GM10248 (cell line): ENCODE data around the gene PAM.

ENCODE experiments used
- CTCF ChIA-PET: fragments of 300-600 bp; sonication (Branson Sonifier 250); formaldehyde crosslinking; extraction: SDS; loops from one replicate; lab custom pipeline; 2021; ENCODE audit warnings: antibody characterized with exemption; lab: Yijun Ruan, JAX
- POLR2A ChIA-PET: fragments of 350-650 bp; sonication (Branson Sonifier 250); formaldehyde crosslinking; extraction: SDS; loops from one replicate; lab custom pipeline; 2020; ENCODE audit warnings: antibody characterized with exemption; lab: Yijun Ruan, JAX
- DNase-seq: peaks from one replicate; pipeline ENCODE4 v3.0.0; 2012; ENCODE audit errors: extremely low spot score
- TF ChIP-seq, protein P1 (sequence below): IDR thresholded peaks from 2 replicates; pipeline ENCODE4 v1.5.1; 2012; ENCODE audit warnings: mild to moderate bottlenecking, low read depth; ENCODE audit errors: extremely low read depth, missing control alignments, control extremely low read depth

The PAM gene

DNA sequence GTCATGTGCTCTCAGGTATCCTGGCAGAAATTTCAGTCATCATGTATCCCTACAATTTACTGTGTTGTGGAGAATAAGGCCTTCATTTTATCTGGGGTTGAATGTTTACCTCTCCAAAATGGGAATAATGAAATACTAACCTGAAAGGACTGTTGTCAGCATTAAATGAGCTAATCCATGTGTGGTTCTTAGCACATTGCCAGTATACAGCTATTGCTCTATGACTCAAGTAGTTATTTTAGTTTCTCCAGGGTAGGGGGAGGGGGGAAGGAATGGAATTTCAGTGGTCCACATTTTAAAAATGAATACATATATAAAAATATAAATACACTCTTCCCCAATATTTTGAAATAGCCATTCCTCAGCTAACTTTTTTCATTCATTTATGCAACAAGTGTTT is 3.5 kb downstream of the PAM start:
- POLR2A ChIA-PET: no interaction called here
- no peak for DNase-seq
- TF ChIP-seq, protein P1, sequence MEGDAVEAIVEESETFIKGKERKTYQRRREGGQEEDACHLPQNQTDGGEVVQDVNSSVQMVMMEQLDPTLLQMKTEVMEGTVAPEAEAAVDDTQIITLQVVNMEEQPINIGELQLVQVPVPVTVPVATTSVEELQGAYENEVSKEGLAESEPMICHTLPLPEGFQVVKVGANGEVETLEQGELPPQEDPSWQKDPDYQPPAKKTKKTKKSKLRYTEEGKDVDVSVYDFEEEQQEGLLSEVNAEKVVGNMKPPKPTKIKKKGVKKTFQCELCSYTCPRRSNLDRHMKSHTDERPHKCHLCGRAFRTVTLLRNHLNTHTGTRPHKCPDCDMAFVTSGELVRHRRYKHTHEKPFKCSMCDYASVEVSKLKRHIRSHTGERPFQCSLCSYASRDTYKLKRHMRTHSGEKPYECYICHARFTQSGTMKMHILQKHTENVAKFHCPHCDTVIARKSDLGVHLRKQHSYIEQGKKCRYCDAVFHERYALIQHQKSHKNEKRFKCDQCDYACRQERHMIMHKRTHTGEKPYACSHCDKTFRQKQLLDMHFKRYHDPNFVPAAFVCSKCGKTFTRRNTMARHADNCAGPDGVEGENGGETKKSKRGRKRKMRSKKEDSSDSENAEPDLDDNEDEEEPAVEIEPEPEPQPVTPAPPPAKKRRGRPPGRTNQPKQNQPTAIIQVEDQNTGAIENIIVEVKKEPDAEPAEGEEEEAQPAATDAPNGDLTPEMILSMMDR: no peak
- CTCF ChIA-PET: interaction anchor here (1.0 to 4.7 kb wide), 5 partner anchors 11 to 381 kb away, joined by 3 to 37 read pairs (median 5); no protein-coding TSS in a partner anchor

DNA sequence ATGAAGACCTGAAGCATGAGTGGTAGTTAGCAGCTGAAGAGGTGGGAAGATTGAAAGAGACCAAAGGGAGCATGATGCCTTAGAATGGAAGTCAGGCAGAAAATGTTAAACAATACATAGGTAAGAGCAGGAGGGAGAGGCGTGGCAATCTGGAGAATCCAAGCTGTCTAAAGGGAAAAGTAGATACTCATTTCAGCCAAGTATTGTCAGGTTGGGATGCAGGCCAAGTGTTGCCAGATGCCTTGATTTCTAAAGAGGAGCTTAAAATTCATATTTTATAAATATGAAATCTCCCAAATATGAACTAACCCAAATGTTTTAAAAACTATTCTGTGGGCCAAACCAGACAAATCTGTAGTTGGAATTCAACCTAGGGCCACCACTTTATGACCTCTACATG is 4.2 kb downstream of the PAM start:
- TF ChIP-seq, protein P1: no peak
- ChIA-PET CTCF (interaction anchor here (0.8 to 4.7 kb wide), 6 partner anchors 12 to 380 kb away, joined by 3 to 37 read pairs (median 4); no protein-coding TSS in a partner anchor), POLR2A (no interaction called here)
- DNase-seq: no peak

DNA sequence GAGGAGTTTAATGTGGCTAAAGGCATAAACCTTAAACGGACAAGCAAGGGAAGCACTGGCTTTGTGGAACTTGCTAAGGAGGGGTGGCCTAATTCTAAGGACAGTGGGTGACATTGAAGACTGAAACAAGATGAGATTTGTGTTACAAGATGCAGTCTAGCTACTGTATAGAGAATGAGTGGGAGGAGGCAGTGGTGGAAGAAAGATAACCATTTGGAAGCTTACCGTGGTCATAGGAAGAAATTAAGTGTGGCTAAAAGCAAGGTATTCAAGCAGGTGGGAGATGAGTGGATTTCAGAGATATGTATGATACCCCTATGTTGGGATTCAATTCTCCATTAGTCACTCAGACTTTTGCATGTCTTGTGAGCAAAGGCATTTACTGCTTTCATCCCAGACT is 4.6 kb downstream of the PAM start:
- POLR2A ChIA-PET: no interaction called here

DNA sequence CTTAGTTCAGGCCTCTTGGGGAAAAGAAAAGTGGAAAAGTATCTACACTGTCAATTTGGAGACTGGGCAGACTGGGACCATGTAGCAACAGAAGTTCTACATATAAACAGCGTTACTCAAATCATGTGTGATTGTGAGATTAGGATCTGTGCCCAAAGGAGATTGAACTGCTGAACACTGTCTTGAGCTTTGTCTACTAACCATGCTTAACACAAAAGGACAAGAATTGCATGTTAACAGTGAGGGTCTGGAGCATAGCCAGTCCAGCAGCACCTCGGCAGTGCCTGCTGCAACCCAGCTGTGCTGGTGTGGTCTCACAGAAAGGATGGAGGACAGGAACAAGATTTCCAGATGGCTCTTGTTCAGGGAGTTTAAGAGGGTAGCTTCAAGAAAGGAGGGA is 5.7 kb downstream of the PAM start:
- DNase-seq: no peak
- TF ChIP-seq, protein P1: no peak
- CTCF ChIA-PET: interaction anchor here (0.8 to 4.7 kb wide), 3 partner anchors 20 to 80 kb away, joined by 3 to 37 read pairs (median 3); no protein-coding TSS in a partner anchor
- POLR2A ChIA-PET: interaction anchor here (1.0 kb wide), 1 partner anchor 13 kb away, joined by 3 read pairs; no protein-coding TSS in a partner anchor

More for the DNA sequence above, 4.6 kb downstream of the PAM start:
- no peak for DNase-seq
- CTCF ChIA-PET: interaction anchor here (0.8 to 4.7 kb wide), 4 partner anchors 12 to 365 kb away, joined by 4 to 37 read pairs (median 4); no protein-coding TSS in a partner anchor
- TF ChIP-seq, protein P1: no peak

DNA sequence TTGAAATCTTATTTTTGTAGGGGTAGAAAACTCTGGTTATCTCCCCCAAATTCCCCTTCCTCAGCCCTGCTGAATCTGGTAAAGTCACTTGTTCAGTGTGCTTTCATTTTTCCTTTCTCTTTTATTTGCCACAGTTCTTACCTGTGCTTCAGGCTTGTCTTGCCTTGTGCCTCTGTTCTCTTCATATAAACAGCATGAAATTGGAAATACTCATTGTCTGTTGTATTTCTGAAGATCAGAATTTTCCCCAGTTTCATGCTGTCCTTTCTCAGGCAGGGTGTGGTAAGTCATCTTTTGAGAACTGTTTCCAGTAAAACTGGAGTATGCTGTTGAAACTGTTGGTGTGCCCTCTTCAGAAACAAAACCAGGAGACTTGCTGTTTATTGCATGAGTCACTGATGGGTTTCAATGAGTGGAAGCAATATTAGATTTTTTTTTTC is 7.0 kb downstream of the PAM start:
- TF ChIP-seq, protein P1: no peak
- ChIA-PET CTCF (interaction anchor here (1.1 to 4.8 kb wide), 3 partner anchors 9 to 19 kb away, joined by 4 to 35 read pairs (median 4); no protein-coding TSS in a partner anchor), POLR2A (no interaction called here)
- DNase-seq: peak; percentile 26

DNA sequence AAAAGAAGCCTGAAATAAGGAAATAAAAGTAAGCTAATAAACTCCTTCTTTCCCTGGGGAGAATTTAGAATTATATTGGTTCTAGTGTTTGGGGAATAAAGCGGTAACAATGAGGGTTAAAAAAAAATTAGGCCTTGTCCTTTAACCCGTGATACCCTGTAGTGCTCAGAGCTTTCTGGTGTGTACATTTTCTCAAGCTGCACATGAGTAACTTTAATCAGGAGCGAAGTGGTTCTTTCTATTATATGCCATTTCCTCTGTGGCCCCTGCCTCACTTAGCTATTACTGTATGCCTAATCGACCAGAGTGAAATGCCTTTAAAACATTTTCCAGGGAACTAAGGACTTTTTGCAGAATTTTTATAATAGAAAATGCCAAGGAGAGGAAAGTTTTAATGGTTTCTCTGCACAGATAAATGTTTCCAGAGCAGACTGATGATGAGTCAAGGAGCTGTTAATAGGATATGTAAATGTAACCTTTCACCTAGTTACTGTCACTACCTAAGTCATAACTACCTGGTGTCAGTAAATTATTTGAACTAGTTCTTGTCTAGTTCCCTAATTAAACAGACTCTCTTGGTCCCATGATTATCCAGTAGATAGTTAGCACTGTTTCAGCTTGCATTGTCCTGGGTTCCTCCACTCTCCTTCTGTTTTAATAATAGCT is 7.6 kb downstream of the PAM start:
- CTCF ChIA-PET: interaction anchor here (0.8 to 4.8 kb wide), 5 partner anchors 7 to 82 kb away, joined by 3 to 35 read pairs (median 4); partner anchors contain the start of gene PAM
- DNase-seq: no peak
- TF ChIP-seq, protein P1: no peak
- POLR2A ChIA-PET: no interaction called here
